Measurements from ENCODE around the gene MARK2. TPM values are rescaled to one million over a fixed set of nuclear protein-coding genes. Genes with fewer than 3 reads are reported as not detected.
A peak's percentile ranks its signal among the peaks of the same experiment; 100 is the strongest.

The MARK2 gene
- total RNA-seq, 1 donor = 16.4 TPM

GRCh38 chr11:63870351-63871140 lies 31.6 kb downstream of the MARK2 start:
- DNase-seq (ENCODE audit: low read depth) = no peak
- TF ChIP-seq, protein P1, sequence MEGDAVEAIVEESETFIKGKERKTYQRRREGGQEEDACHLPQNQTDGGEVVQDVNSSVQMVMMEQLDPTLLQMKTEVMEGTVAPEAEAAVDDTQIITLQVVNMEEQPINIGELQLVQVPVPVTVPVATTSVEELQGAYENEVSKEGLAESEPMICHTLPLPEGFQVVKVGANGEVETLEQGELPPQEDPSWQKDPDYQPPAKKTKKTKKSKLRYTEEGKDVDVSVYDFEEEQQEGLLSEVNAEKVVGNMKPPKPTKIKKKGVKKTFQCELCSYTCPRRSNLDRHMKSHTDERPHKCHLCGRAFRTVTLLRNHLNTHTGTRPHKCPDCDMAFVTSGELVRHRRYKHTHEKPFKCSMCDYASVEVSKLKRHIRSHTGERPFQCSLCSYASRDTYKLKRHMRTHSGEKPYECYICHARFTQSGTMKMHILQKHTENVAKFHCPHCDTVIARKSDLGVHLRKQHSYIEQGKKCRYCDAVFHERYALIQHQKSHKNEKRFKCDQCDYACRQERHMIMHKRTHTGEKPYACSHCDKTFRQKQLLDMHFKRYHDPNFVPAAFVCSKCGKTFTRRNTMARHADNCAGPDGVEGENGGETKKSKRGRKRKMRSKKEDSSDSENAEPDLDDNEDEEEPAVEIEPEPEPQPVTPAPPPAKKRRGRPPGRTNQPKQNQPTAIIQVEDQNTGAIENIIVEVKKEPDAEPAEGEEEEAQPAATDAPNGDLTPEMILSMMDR (IDR thresholded peaks at IDR 0.05; ENCODE audit: insufficient read depth, low read depth, low read length) = no peak
- no peak overlapping the region for H3K4me3 ChIP-seq (ENCODE audit: low read depth, low read length)

DNA sequence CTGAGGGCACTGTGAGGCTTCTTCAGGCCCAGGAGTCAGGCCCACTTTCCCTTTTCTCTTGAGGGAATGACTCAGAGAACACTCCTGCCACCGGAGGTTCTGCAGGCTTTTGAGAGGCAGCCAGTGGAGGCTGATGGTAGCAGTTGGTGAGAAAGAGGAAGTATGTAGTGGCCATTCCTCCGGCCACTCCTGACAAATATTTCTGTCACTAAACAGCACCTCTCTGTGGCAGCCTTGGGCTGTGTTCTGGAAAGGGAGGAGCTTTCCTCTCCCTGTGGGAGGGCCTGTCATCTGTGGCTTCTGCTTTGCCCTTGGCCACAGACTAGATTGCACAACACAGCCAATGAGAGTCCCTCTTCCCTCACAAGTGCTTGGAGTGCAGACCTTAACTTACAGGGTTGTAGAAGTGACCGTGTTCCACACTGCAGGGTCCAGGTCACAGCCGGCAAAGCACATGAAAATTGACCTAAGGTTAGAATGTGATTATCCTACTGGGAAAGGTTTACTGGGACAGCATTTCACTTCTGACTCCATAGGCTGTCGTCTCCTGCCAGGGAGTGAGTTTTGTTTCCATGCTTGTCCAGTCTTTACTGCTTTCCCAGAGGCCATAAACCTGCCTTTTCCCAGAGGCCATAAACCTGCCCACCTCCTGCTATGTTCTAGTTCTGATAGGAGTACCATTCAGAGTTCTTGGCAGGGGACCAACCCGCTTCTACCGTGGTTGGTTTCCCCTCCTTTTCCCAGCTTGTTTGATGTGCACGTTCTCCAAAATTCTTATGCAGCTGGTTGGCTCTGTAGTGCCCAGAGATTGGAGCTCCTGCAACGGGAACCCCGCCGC lies 33.3 kb downstream of the MARK2 start:
- TF ChIP-seq, protein P1 (IDR thresholded peaks at IDR 0.05; ENCODE audit: insufficient read depth, low read depth, low read length) = peak; percentile 40
- H3K4me3 ChIP-seq (ENCODE audit: low read depth, low read length) = no peak overlapping the region
- peak; percentile 95 for DNase-seq (ENCODE audit: low read depth)

GRCh38 chr11:63872800-63873197 lies 33.9 kb downstream of the MARK2 start:
- H3K4me3 ChIP-seq (ENCODE audit: low read depth, low read length) = no peak overlapping the region
- TF ChIP-seq, protein P1 (IDR thresholded peaks at IDR 0.05; ENCODE audit: insufficient read depth, low read depth, low read length) = no peak
- no peak for DNase-seq (ENCODE audit: low read depth)

GRCh38 chr11:63873311-63873710 lies 34.4 kb downstream of the MARK2 start:
- H3K4me3 ChIP-seq (ENCODE audit: low read depth, low read length) = no peak overlapping the region
- TF ChIP-seq, protein P1 (IDR thresholded peaks at IDR 0.05; ENCODE audit: insufficient read depth, low read depth, low read length) = no peak
- DNase-seq (ENCODE audit: low read depth) = no peak

- H3K4me3 ChIP-seq (ENCODE audit: low read depth, low read length) = no peak overlapping the region
- DNase-seq (ENCODE audit: low read depth) = peak; percentile 61
- TF ChIP-seq, protein P1 (IDR thresholded peaks at IDR 0.05; ENCODE audit: insufficient read depth, low read depth, low read length) = no peak
Measured at GRCh38 chr11:63874511-63874910, 35.6 kb downstream of the MARK2 start.

GRCh38 chr11:63875506-63876065 lies 36.7 kb downstream of the MARK2 start:
- DNase-seq (ENCODE audit: low read depth) = peak; percentile 44
- H3K4me3 ChIP-seq (ENCODE audit: low read depth, low read length) = no peak overlapping the region
- TF ChIP-seq, protein P1 (IDR thresholded peaks at IDR 0.05; ENCODE audit: insufficient read depth, low read depth, low read length) = no peak

Data from fibroblast of villous mesenchyme (primary cell).